OCI-LY7 (cell line): ENCODE measurements around the gene RNF167.

ENCODE experiments used
- CTCF ChIP-seq: fragments of 200-600 bp; sonication (generic); conservative IDR thresholded peaks from 2 replicates; pipeline ENCODE4 v1.5.1; 2014; ENCODE audit warnings: mild to moderate bottlenecking, antibody characterized with exemption, low read length, moderate library complexity, mixed read lengths
- EZH2phosphoT487 ChIP-seq: fragments of 200-600 bp; sonication (generic); IDR thresholded peaks from 2 replicates; pipeline ENCODE4 v1.6.1; 2018; ENCODE audit warnings: low read depth, borderline replicate concordance, mild to moderate bottlenecking, mixed run types, antibody characterized with exemption, low read length, moderate library complexity, mixed read lengths

GRCh38 chr17:4968486-4969046, 28.5 kb downstream of the RNF167 start:
- TF ChIP-seq CTCF (no peak), EZH2phosphoT487 (no peak)
